Sigmoid colon (tissue), 7 donors: ENCODE measurements around the gene TSSK2. TPM values are rescaled to one million over a fixed set of nuclear protein-coding genes. Genes with fewer than 3 reads are reported as not detected.

Experiments used
- DNase-seq: peaks from one replicate; pipeline ENCODE4 v3.0.0-alpha.2; 2019
- H3K27ac ChIP-seq, 4 donors: fragments of 200-600 bp; sonication (generic); one replicate each; pipeline ENCODE4 v1.5.1; 2016 to 2019; ENCODE audit warnings: mild to moderate bottlenecking in 1 of 4
- H3K27me3 ChIP-seq, 3 donors: fragments of 200-600 bp; sonication (generic); one replicate each; pipeline ENCODE4 v1.5.1; 2019; ENCODE audit warnings: mild to moderate bottlenecking in 1 of 3
- H3K36me3 ChIP-seq, 4 donors: fragments of 200-600 bp; sonication (generic); one replicate each; pipeline ENCODE4 v1.5.1; 2016 to 2019
- H3K4me1 ChIP-seq, 4 donors: fragments of 200-600 bp; sonication (generic); one replicate each; pipeline ENCODE4 v1.5.1; 2017 to 2019
- H3K4me3 ChIP-seq, 4 donors: fragments of 200-600 bp; sonication (generic); one replicate each; pipeline ENCODE4 v1.5.1; 2017 to 2019; ENCODE audit warnings: mild to moderate bottlenecking in 2 of 4, moderate library complexity in 1 of 4
- H3K9me3 ChIP-seq, 4 donors: fragments of 200-600 bp in 3 of 4; sonication (generic) in 3 of 4; one replicate each; pipeline versions ENCODE4 v1.5.1 to v1.6.1; 2013 to 2019
- EP300 ChIP-seq, 4 donors: sonication (generic); formaldehyde crosslinking; IDR thresholded peaks; one replicate each; pipeline ENCODE4 v1.6.1; 2017; ENCODE audit warnings: antibody characterized with exemption in 4 of 4
- POLR2A ChIP-seq, 2 donors: fragments of 450-650 bp; IDR thresholded peaks; one replicate each; pipeline ENCODE4 v1.6.1; 2016; ENCODE audit warnings: antibody characterized with exemption in 2 of 2, mild to moderate bottlenecking in 2 of 2, moderate library complexity in 2 of 2
- POLR2AphosphoS5 ChIP-seq, 4 donors: sonication (generic); formaldehyde crosslinking; IDR thresholded peaks; one replicate each; pipeline ENCODE4 v1.6.1; 2017; ENCODE audit warnings: antibody characterized with exemption in 4 of 4
- WGBS, 2 donors: extraction: QIAGEN DNeasy Blood & Tissue Kit; methylation state at CpG; one replicate each; pipeline ENCODE4 v1.1.7; 2013; 5-methylcytosine and 5-hydroxymethylcytosine counted together
- intact Hi-C: fragments of 100-400 bp; cut with DNase I; formaldehyde crosslinking; loops from one replicate; pipeline ENCODE4 v1.15.1; 2023
- polyA plus RNA-seq, 3 donors: library from polyadenylated mRNA; stranded (reverse); fragments of 200-250 nt; gene quantifications; one replicate each; pipeline ENCODE4 v1.2.3, GENCODE V29; 2013
- total RNA-seq, 4 donors: library from RNA; depleted of rRNA; stranded (reverse); fragments of >200 nt; gene quantifications; one replicate each; pipeline ENCODE4 v1.1.0, GENCODE V29; 2016
- TF ChIP-seq, protein P1 (sequence below), 4 experiments: fragments of 450-650 bp in 3 of 4; fragments of 200-600 bp in 1 of 4; IDR thresholded peaks; one replicate each; pipeline ENCODE4 v1.5.1; 2016 to 2019; ENCODE audit warnings: antibody characterized with exemption in 4 of 4, mild to moderate bottlenecking in 3 of 4, moderate library complexity in 2 of 4
- donor health status: healthy with polysubstance abuse.
- donor health status: Bipolar disorder and iron deficiency.
- donor health status: healthy.

TSSK2 gene
- total and polyA plus RNA-seq, 7 donors = 0.12 TPM; not detected in 6

DNA sequence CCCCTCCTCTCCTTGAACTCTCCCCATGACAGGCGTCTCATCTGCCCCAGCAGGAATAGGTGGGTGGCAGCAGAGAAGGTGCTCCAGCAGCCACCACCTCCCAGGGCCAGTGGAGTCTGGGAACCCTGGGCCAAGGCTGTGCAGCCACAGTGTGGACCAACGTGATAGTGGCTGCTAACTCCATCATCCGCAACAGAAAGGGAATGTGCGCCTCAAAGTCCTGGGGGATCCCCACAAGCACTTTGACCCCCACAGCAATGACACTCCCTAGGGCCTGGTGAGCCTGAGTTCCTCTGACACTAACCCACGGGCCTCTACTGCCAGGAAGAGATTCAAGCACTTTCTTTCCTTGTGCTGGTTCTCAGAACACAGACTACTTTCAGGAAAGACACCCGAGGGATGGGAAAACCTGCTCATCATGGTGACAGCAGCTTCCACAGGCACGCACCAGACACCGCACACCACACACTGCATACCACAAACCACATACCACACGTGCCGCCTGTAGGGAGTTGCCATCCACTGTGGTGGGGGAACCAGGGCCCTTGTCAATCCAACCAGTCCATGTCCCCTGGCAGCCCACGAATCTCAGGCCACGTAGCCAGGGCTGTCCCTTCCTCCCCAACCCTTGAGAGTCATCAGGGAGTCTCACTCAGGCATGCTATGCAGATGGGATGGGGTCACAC lies 50.8 kb downstream of the TSSK2 start:
- no peak for DNase-seq
- Histone ChIP-seq H3K9me3 (no peaks in the 10 kb centered on the region), H3K27me3 (no peaks in the 10 kb centered on the region), H3K4me1 (peaks cover 0 to 23% (median 17%) of the 10 kb centered on the region in 4 donors), H3K4me3 (no peak overlapping the region), H3K27ac (no peak overlapping the region), H3K36me3 (no peaks in the 10 kb centered on the region)
- TF ChIP-seq EP300 (IDR thresholded peaks at IDR 0.05) (no peak), POLR2A (IDR thresholded peaks at IDR 0.05) (no peak), POLR2AphosphoS5 (IDR thresholded peaks at IDR 0.05) (no peak)
- TF ChIP-seq, protein P1, sequence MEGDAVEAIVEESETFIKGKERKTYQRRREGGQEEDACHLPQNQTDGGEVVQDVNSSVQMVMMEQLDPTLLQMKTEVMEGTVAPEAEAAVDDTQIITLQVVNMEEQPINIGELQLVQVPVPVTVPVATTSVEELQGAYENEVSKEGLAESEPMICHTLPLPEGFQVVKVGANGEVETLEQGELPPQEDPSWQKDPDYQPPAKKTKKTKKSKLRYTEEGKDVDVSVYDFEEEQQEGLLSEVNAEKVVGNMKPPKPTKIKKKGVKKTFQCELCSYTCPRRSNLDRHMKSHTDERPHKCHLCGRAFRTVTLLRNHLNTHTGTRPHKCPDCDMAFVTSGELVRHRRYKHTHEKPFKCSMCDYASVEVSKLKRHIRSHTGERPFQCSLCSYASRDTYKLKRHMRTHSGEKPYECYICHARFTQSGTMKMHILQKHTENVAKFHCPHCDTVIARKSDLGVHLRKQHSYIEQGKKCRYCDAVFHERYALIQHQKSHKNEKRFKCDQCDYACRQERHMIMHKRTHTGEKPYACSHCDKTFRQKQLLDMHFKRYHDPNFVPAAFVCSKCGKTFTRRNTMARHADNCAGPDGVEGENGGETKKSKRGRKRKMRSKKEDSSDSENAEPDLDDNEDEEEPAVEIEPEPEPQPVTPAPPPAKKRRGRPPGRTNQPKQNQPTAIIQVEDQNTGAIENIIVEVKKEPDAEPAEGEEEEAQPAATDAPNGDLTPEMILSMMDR (IDR thresholded peaks at IDR 0.05) = no peak
- 64 to 81% methylated on average over 12 of the region's 12 CpGs for WGBS, 2 donors
- intact Hi-C loops = no loop called here

Other genes with a start within 250 kb of the TSSK2 start
- gene DGCR6, start 225.0 kb upstream of the TSSK2 start, total RNA-seq = 1 to 10 TPM; 1.2 to 6.6 (median 1.7) TPM
- gene DGCR6, start 225.0 kb upstream of the TSSK2 start, polyA plus RNA-seq = 1 to 10 TPM in 1 of 3 donors, under 1 TPM in 2; 0.60 to 1.6 (median 0.73) TPM
- 1 to 10 TPM; 2.5 to 4.8 (median 3.6) TPM for gene PRODH, start 195.0 kb upstream of the TSSK2 start, total RNA-seq
- gene PRODH, start 195.0 kb upstream of the TSSK2 start, polyA plus RNA-seq = 1 to 10 TPM in 1 of 3 donors, not detected in 2; 2.9 TPM
- gene DGCR2, start 8.9 kb upstream of the TSSK2 start, total RNA-seq = 10 to 100 TPM; 25.5 to 36.8 (median 32.7) TPM
- 10 to 100 TPM in 2 of 3 donors, 1 to 10 TPM in 1; 7.2 to 68.7 (median 11.8) TPM for gene DGCR2, start 8.9 kb upstream of the TSSK2 start, polyA plus RNA-seq
- 10 to 100 TPM; 12.9 to 15.5 (median 14.0) TPM for gene ESS2, start 13.3 kb downstream of the TSSK2 start, total RNA-seq
- gene ESS2, start 13.3 kb downstream of the TSSK2 start, polyA plus RNA-seq = 10 to 100 TPM in 1 of 3 donors, 1 to 10 TPM in 2; 7.2 to 12.9 (median 7.4) TPM
- not detected for gene GSC2, start 19.0 kb downstream of the TSSK2 start, total RNA-seq
- not detected for gene GSC2, start 19.0 kb downstream of the TSSK2 start, polyA plus RNA-seq
- 10 to 100 TPM; 28.2 to 45.3 (median 33.4) TPM for gene SLC25A1, start 47.4 kb downstream of the TSSK2 start, total RNA-seq
- gene SLC25A1, start 47.4 kb downstream of the TSSK2 start, polyA plus RNA-seq = 100 to 1,000 TPM in 2 of 3 donors, 10 to 100 TPM in 1; 72.1 to 146 (median 119) TPM
- gene CLTCL1, start 160.4 kb downstream of the TSSK2 start, total RNA-seq = 1 to 10 TPM; 2.4 to 5.0 (median 4.0) TPM
- gene CLTCL1, start 160.4 kb downstream of the TSSK2 start, polyA plus RNA-seq = 1 to 10 TPM in 2 of 3 donors, under 1 TPM in 1; 0.92 to 2.3 (median 1.8) TPM